Esophagus (tissue), 2 donors: Measurements from ENCODE around the gene REEP3. TPM values are rescaled to one million over a fixed set of nuclear protein-coding genes. Genes with fewer than 3 reads are reported as not detected.

Experiments
- H3K27ac ChIP-seq, 2 donors: one replicate each; pipeline ENCODE4 v1.5.1; 2013; ENCODE audit warnings: low read depth in 2 of 2, mild to moderate bottlenecking in 2 of 2, inconsistent platforms in 1 of 2, low read length in 1 of 2, moderate library complexity in 1 of 2
- H3K27me3 ChIP-seq, 2 donors: one replicate each; pipeline ENCODE4 v1.6.1; 2013; ENCODE audit warnings: low read length in 2 of 2, control low read depth in 1 of 2, mild to moderate bottlenecking in 1 of 2; ENCODE audit not compliant: insufficient read depth in 2 of 2, control insufficient read depth in 1 of 2
- H3K36me3 ChIP-seq, 2 donors: one replicate each; pipeline ENCODE4 v1.6.1; 2013; ENCODE audit warnings: low read length in 1 of 2; ENCODE audit not compliant: control insufficient read depth in 2 of 2, insufficient read depth in 2 of 2
- H3K4me1 ChIP-seq, 2 donors: one replicate each; pipeline ENCODE4 v1.6.1; 2013; ENCODE audit warnings: low read length in 1 of 2; ENCODE audit not compliant: control insufficient read depth in 2 of 2, insufficient read depth in 2 of 2
- H3K4me3 ChIP-seq, 2 donors: one replicate each; pipeline ENCODE4 v1.5.1; 2013; ENCODE audit warnings: low read length in 2 of 2, mild to moderate bottlenecking in 2 of 2, low read depth in 1 of 2, moderate library complexity in 1 of 2
- H3K9me3 ChIP-seq, 2 donors: one replicate each; pipeline ENCODE4 v1.6.1; 2013; ENCODE audit warnings: mild to moderate bottlenecking in 2 of 2, low read depth in 1 of 2, low read length in 1 of 2, moderate library complexity in 1 of 2; ENCODE audit not compliant: control insufficient read depth in 2 of 2, insufficient read depth in 1 of 2
- WGBS, 2 donors: extraction: QIAGEN DNeasy Blood & Tissue Kit; methylation state at CpG; one replicate each; pipeline ENCODE4 v1.1.7; 2013; 5-methylcytosine and 5-hydroxymethylcytosine counted together
- polyA plus RNA-seq, 2 donors: library from polyadenylated mRNA; stranded (reverse); fragments of 200-250 nt; gene quantifications; one replicate each; pipeline ENCODE4 v1.2.3, GENCODE V29; 2013
- donor health status: healthy with polysubstance abuse.
- donor health status: Bipolar disorder and iron deficiency.

The REEP3 gene
- polyA plus RNA-seq, 2 donors: 7.3 to 10.0 TPM

DNA sequence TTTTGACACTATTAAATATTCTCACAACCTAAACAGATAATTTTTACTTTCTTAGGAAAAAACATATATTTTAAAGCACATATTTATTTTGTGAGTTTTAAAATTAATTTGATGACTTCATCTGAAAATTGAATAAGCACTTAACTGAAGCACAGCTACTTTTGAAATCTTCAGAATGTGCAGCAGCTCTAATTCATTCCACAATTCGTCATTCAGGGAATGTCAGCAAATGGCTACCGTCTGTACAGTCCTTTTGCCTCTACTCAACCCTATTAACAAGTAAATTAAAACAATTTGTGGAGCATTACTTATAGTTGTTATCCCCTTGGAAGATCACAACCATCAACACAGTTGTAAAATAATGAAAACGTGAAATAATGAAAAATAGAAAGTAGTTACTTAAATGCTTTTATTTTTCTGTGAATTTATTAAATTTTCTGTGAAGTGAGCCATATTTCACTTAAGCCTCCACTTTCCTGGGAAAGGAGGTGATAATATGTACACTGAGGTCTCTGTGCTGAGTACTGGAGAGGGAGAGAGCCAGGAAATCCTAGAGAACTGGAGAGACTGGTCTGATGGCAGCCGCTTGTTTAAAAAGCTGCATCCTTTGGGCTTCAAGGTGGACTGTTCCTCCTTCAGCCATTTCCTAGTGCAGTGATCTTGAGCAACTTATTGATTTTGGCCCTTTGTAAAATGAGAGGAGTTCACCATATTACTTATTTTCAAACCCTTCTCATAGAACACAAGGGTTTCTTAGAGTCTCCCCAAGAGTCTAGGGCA lies 70.6 kb downstream of the REEP3 start:
- no peaks in the 10 kb centered on the region for H3K27me3 ChIP-seq
- no peaks in the 10 kb centered on the region for H3K36me3 ChIP-seq
- H3K4me1 ChIP-seq: peaks cover 2% of the 10 kb centered on the region in 2 donors
- peaks cover 0 to 2% of the 10 kb centered on the region in 2 donors for H3K9me3 ChIP-seq
- H3K4me3 ChIP-seq: no peak overlapping the region
- WGBS, 2 donors: 84 to 87% methylated on average over 4 of the region's 4 CpGs
- no peak overlapping the region for H3K27ac ChIP-seq

DNA sequence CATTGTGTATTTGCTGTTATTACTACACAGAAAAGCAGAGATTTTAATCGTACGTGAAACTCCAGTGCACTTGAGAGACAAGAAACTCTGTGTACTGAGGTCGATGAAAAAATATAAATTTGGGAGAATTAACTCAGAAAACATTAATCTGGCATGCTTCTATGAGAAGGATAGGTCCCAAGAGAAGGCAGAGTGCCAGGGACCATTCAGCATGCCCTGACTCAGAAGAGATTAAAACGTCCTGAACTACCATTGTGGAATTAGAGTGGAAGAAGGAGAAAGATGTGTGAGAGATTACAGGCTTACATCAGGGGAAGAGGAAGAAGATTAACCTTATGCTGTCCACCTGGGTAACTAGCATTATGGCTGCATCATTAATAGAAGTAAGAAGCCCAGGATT lies 72.4 kb downstream of the REEP3 start:
- no peak overlapping the region for H3K4me3 ChIP-seq
- WGBS, 2 donors: 54 to 60% methylated on average over 4 of the region's 4 CpGs
- H3K27me3 ChIP-seq: no peaks in the 10 kb centered on the region
- H3K27ac ChIP-seq: no peak overlapping the region
- H3K4me1 ChIP-seq: peaks cover 2% of the 10 kb centered on the region in 2 donors
- H3K9me3 ChIP-seq: no peaks in the 10 kb centered on the region
- H3K36me3 ChIP-seq: no peaks in the 10 kb centered on the region

DNA sequence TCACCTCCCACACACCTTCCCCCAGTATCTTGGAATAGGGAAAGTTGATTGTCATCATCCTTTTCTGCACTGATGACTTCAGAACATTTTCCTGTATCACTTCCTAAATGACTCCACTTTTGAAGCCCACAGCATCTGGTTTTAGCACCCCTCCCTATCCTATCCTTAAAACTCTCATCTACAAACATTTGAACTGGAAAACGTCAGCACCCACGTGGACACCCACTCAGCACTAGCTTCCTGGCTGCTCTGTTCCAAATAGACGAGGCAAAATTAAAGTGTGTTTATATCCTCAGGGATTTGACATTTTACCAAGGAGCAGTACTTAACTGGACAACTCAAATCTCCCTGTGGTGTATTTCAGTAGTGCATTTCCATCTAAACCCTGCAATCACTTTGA lies 73.9 kb downstream of the REEP3 start:
- Histone ChIP-seq H3K27me3 (no peaks in the 10 kb centered on the region), H3K27ac (no peak overlapping the region), H3K4me3 (no peak overlapping the region), H3K4me1 (no peaks in the 10 kb centered on the region), H3K9me3 (no peaks in the 10 kb centered on the region), H3K36me3 (no peaks in the 10 kb centered on the region)
- WGBS, 2 donors: 58 to 77% methylated on average over 3 of the region's 3 CpGs

DNA sequence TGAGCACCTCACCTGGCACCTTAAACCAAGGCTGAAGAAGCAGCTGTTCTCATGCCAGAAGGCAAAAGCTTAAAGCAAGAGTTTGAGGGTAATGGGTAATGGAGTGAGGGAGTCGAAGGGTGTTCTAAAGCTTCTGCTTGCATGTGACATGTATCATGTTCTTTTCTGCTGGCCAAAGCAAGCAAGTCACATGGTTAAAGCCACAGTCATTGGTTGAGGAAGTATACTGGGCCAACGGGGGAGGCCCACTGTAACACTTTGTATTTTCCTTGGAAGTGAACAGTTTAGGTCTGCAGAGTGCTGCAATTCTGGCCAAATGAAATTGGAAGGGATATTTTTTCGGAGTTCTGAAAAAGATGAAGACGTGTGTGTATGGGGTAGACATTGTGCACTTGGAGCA lies 75.7 kb downstream of the REEP3 start:
- H3K4me1 ChIP-seq: no peaks in the 10 kb centered on the region
- no peaks in the 10 kb centered on the region for H3K27me3 ChIP-seq
- WGBS, 2 donors: 65 to 69% methylated on average over 4 of the region's 4 CpGs
- H3K27ac ChIP-seq: no peak overlapping the region
- H3K9me3 ChIP-seq: no peaks in the 10 kb centered on the region
- no peak overlapping the region for H3K4me3 ChIP-seq
- H3K36me3 ChIP-seq: no peaks in the 10 kb centered on the region

GRCh38 chr10:63600540-63600939 lies 79.3 kb downstream of the REEP3 start:
- Histone ChIP-seq H3K36me3 (no peaks in the 10 kb centered on the region), H3K4me1 (no peaks in the 10 kb centered on the region), H3K4me3 (no peak overlapping the region), H3K27ac (no peak overlapping the region), H3K27me3 (no peaks in the 10 kb centered on the region), H3K9me3 (no peaks in the 10 kb centered on the region)
- WGBS, 2 donors: 90 to 100% methylated on average over 1 of the region's 1 CpG

DNA sequence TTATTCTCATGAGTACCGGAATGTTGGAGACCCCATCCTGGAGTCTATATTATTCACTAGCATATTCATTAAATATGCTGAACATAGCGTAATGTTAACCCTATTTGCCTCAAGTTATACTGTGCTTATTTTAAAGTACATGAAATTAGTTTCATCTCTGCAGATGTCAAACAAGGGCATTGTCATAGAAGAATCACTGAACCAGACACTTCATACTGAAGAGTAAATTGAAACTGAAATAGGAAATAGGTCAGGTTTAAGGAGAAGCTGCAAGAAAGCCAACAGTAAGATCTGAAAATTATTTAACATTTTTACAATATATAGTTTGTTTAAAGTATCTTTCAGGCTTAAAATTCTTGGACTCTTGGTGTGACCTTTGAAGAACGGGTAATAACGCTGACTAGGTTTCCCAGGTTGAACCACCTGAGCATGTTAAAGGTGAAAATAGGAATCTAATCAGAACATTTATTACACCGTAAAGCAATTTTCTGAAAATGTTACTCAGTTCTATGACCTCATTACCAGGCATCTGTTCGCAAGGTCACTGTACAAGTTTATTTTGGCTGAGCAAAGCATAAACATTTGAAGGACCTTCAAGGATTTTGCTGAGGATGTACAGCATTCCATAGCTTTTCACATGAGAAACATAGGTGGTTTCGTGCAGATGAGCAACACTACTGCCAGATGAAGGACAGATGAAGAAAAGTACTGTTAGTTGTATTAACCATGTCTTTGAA lies 82.7 kb downstream of the REEP3 start:
- WGBS, 2 donors: 82 to 92% methylated on average over 7 of the region's 7 CpGs
- Histone ChIP-seq H3K27ac (no peak overlapping the region), H3K4me3 (no peak overlapping the region), H3K36me3 (no peaks in the 10 kb centered on the region), H3K27me3 (no peaks in the 10 kb centered on the region), H3K9me3 (no peaks in the 10 kb centered on the region), H3K4me1 (no peaks in the 10 kb centered on the region)

DNA sequence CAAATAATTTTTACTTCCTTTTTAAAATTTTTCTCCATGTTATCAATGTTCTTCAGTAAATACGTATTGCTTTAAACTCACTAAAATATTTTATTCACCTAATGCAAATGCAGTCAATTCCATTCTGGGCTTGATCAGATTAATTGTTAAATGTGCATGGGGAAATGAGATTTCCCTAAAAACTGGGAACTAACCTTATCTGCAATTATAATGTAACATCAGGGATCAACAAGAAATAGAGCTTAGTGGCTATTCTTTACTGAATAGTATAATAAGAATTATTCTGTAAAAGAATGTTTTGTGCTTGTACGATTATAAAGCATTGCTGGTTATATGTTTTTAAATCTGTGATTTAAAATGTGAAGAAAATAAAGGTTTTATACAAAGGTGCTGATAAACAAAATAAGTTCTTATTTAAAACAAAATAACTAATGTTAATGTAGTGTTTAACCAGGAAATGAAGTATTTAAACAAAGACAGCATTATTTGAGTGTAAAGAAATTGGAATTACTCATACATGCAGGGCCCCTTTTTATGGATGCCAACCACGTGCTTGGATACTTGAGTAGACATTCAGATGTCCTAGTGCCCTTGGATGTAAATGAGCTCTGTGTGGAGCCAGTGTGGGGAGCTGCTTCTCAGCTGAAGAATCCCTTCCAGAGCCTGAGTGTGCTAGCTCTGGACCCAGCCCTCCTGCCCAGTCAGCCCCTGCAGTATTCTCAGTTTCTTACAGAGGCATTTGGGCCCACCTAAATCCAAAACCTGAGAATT lies 84.2 kb downstream of the REEP3 start:
- Histone ChIP-seq H3K36me3 (no peaks in the 10 kb centered on the region), H3K27ac (no peak overlapping the region), H3K4me1 (no peaks in the 10 kb centered on the region), H3K9me3 (no peaks in the 10 kb centered on the region), H3K4me3 (no peak overlapping the region), H3K27me3 (no peaks in the 10 kb centered on the region)
- WGBS, 2 donors: 87 to 89% methylated on average over 3 of the region's 3 CpGs

GRCh38 chr10:63608511-63608910 lies 87.3 kb downstream of the REEP3 start:
- no peaks in the 10 kb centered on the region for H3K27me3 ChIP-seq
- no peaks in the 10 kb centered on the region for H3K9me3 ChIP-seq
- H3K36me3 ChIP-seq: no peaks in the 10 kb centered on the region
- WGBS, 2 donors: 76 to 78% methylated on average over 1 of the region's 1 CpG
- no peaks in the 10 kb centered on the region for H3K4me1 ChIP-seq
- no peak overlapping the region for H3K27ac ChIP-seq
- no peak overlapping the region for H3K4me3 ChIP-seq

GRCh38 chr10:63611078-63611477 lies 89.9 kb downstream of the REEP3 start:
- Histone ChIP-seq H3K27me3 (no peaks in the 10 kb centered on the region), H3K4me3 (no peak overlapping the region), H3K4me1 (no peaks in the 10 kb centered on the region), H3K27ac (no peak overlapping the region), H3K36me3 (no peaks in the 10 kb centered on the region), H3K9me3 (no peaks in the 10 kb centered on the region)
- WGBS, 2 donors: 44% methylated on average over 2 of the region's 2 CpGs
